Measurements from ENCODE around the gene RBBP8. TPM values are rescaled to one million over a fixed set of nuclear protein-coding genes. Genes with fewer than 3 reads are reported as not detected.

The RBBP8 gene
- total RNA-seq, 2 donors from 2014 or later: 30.9 to 32.6 TPM

GRCh38 chr18:22928339-22928738 lies 4.8 kb upstream of the RBBP8 start:
- ATAC-seq (no peak), DNase-seq (no peak)
- no peaks in the 10 kb centered on the region for H3K9me3 ChIP-seq
- no peak overlapping the region for H3K4me3 ChIP-seq
- H3K36me3 ChIP-seq (replicated peaks in 1 of 2; ENCODE audit: insufficient read depth in 1 of 2, low read depth in 2 of 2): no peaks in the 10 kb centered on the region
- TF ChIP-seq POLR2A (IDR thresholded peaks at IDR 0.05): no peak
- no peak for TF ChIP-seq CTCF (IDR thresholded peaks at IDR 0.05)
- 97 to 98% methylated on average over 3 of the region's 3 CpGs for WGBS, 2 donors
- H3K27me3 ChIP-seq: no peaks in the 10 kb centered on the region
- peak overlapping the region in 1 of 4 donors; percentile 12 for H3K27ac ChIP-seq
- intact Hi-C loops (cut with DNase I): no loop called here
- peaks cover 34% of the 10 kb centered on the region for H3K4me1 ChIP-seq

- intact Hi-C loops (cut with DNase I): loop anchor here (10.0 kb wide), 1 partner anchor 75 kb away; no protein-coding TSS in a partner anchor
- peak; percentile 28 for ATAC-seq
These were observed 2.9 kb upstream of the RBBP8 start for GRCh38 chr18:22930089-22930713.

GRCh38 chr18:22932885-22933205 lies 283 bp upstream of the RBBP8 start:
- Histone ChIP-seq H3K27me3 (no peaks in the 10 kb centered on the region), H3K4me3 (peak overlapping the region; percentile 41 to 84), H3K4me1 (peaks cover 11% of the 10 kb centered on the region), H3K36me3 (replicated peaks in 1 of 2; ENCODE audit: insufficient read depth in 1 of 2, low read depth in 2 of 2) (peaks cover 0 to 3% of the 10 kb centered on the region in 2 donors), H3K9me3 (no peaks in the 10 kb centered on the region), H3K27ac (peak overlapping the region; percentile 90 to 99 (median 94))
- WGBS, 2 donors: 0 to 1% methylated on average over 12 to 17 of the region's 17 CpGs
- ATAC-seq (peak; percentile 27), DNase-seq (no peak)
- no peak for TF ChIP-seq CTCF (IDR thresholded peaks at IDR 0.05)
- no peak for TF ChIP-seq POLR2A (IDR thresholded peaks at IDR 0.05)
- intact Hi-C loops (cut with DNase I): loop anchor here (10.0 kb wide), 1 partner anchor 78 kb away; no protein-coding TSS in a partner anchor

More at GRCh38 chr18:22930089-22930713, 2.9 kb upstream of the RBBP8 start:
- no peaks in the 10 kb centered on the region for H3K36me3 ChIP-seq (replicated peaks in 1 of 2; ENCODE audit: insufficient read depth in 1 of 2, low read depth in 2 of 2)
- peak overlapping the region in 2 of 4 donors; percentile 2 to 19 for H3K27ac ChIP-seq
- TF ChIP-seq CTCF (IDR thresholded peaks at IDR 0.05) (peak; percentile 45 to 77 (median 72)), POLR2A (IDR thresholded peaks at IDR 0.05) (no peak)
- H3K27me3 ChIP-seq: no peaks in the 10 kb centered on the region
- peaks cover 24% of the 10 kb centered on the region for H3K4me1 ChIP-seq
- H3K4me3 ChIP-seq: no peak overlapping the region
- WGBS, 2 donors: 53 to 63% methylated on average over 2 of the region's 2 CpGs
- no peaks in the 10 kb centered on the region for H3K9me3 ChIP-seq
- DNase-seq: peak; percentile 83 to 92 (median 84)

GRCh38 chr18:22933966-22934423 lies 867 bp downstream of the RBBP8 start:
- Histone ChIP-seq H3K9me3 (no peaks in the 10 kb centered on the region), H3K4me1 (peaks cover 11% of the 10 kb centered on the region), H3K4me3 (peak overlapping the region; percentile 41 to 84), H3K27ac (peak overlapping the region; percentile 90 to 99 (median 94)), H3K27me3 (no peaks in the 10 kb centered on the region), H3K36me3 (replicated peaks in 1 of 2; ENCODE audit: insufficient read depth in 1 of 2, low read depth in 2 of 2) (peaks cover 0 to 3% of the 10 kb centered on the region in 2 donors)
- ATAC-seq (peak; percentile 13), DNase-seq (no peak)
- TF ChIP-seq POLR2A (IDR thresholded peaks at IDR 0.05) (no peak), CTCF (IDR thresholded peaks at IDR 0.05) (no peak)
- intact Hi-C loops (cut with DNase I): loop anchor here (10.0 kb wide), 1 partner anchor 79 kb away; no protein-coding TSS in a partner anchor
- WGBS, 2 donors: 12 to 13% methylated on average over 16 of the region's 16 CpGs
